ENCODE data around the gene CYP39A1.
"Not testable (repeated sequence)": the region's sequence is repeated elsewhere in the genome, so short reads cannot be mapped to it uniquely, and the experiment has no call there.

CYP39A1 gene

DNA sequence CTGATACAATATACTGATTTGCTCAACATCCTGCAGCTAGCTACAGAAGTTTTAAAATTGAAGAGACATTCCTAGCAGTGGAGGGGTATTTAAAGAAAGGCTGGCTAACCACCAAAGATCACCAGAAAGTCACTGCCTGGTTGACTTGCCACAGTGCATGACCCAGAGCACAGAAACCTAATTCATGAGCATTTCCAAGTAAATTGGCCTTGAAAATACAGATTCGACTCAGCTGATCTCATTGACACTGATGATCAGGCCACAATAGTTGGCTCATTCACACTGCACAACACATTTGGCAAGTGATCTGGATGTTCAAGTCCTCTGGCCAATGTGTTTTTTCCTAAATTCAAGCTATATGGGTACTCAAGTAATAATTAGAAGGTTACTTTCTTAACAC lies 21.8 kb upstream of the CYP39A1 start:
- Histone ChIP-seq H3K36me3 (ENCODE audit: control insufficient read depth, insufficient read depth, low read length) (no peaks in the 10 kb centered on the region), H3K27me3 (ENCODE audit: control insufficient read depth, insufficient read depth, low read length) (no peaks in the 10 kb centered on the region), H3K9me3 (ENCODE audit: control insufficient read depth, low read length) (no peaks in the 10 kb centered on the region), H3K4me1 (ENCODE audit: control insufficient read depth, insufficient read depth, low read length) (no peaks in the 10 kb centered on the region), H3K9ac (ENCODE audit: low read length) (no peak overlapping the region), H3K4me3 (ENCODE audit: low read length) (no peak overlapping the region)

DNA sequence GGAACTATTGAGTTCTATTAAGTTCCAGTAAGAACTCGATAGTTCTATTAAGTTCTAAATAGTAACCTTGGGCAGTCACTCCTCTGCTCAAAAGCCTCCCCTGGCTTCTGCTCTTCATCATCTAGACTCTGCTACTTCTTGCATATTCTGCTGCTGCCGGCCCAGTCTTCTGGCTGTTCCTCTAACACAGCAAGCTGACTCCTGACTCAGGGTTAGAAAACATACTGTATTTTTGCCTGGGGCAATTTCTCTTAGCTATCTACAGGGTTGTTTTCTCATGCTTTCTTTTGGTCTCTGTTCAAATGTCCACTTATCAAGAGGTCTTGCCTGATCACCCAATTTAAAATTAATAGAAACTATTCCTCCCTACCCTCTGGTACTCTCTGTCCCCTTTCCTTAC lies 14.8 kb upstream of the CYP39A1 start:
- no peaks in the 10 kb centered on the region for H3K9me3 ChIP-seq (ENCODE audit: control insufficient read depth, low read length)
- no peak overlapping the region for H3K9ac ChIP-seq (ENCODE audit: low read length)
- no peaks in the 10 kb centered on the region for H3K27me3 ChIP-seq (ENCODE audit: control insufficient read depth, insufficient read depth, low read length)
- H3K36me3 ChIP-seq (ENCODE audit: control insufficient read depth, insufficient read depth, low read length): no peaks in the 10 kb centered on the region
- no peaks in the 10 kb centered on the region for H3K4me1 ChIP-seq (ENCODE audit: control insufficient read depth, insufficient read depth, low read length)
- H3K4me3 ChIP-seq (ENCODE audit: low read length): no peak overlapping the region

DNA sequence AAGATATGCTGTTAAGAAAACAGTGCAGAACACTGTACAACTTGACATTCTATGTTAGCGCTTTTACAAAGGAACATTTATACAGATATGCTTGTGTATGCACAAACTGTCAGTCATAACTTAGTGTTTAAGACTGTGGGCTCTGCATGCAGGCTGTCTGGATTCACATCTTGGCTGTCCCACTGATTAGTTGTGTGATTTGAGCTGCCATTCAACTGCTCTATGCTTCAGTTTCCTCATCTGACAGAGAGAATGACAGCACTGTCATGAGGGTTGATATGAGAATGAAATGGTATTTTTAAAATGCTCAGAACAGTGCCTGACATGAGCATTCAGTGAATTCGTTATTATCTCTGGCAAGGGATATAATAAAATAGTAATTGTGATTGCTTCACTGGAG lies 8.9 kb upstream of the CYP39A1 start:
- Histone ChIP-seq H3K4me1 (ENCODE audit: control insufficient read depth, insufficient read depth, low read length) (no peaks in the 10 kb centered on the region), H3K36me3 (ENCODE audit: control insufficient read depth, insufficient read depth, low read length) (no peaks in the 10 kb centered on the region), H3K9ac (ENCODE audit: low read length) (no peak overlapping the region), H3K9me3 (ENCODE audit: control insufficient read depth, low read length) (no peaks in the 10 kb centered on the region), H3K27me3 (ENCODE audit: control insufficient read depth, insufficient read depth, low read length) (no peaks in the 10 kb centered on the region), H3K4me3 (ENCODE audit: low read length) (no peak overlapping the region)

DNA sequence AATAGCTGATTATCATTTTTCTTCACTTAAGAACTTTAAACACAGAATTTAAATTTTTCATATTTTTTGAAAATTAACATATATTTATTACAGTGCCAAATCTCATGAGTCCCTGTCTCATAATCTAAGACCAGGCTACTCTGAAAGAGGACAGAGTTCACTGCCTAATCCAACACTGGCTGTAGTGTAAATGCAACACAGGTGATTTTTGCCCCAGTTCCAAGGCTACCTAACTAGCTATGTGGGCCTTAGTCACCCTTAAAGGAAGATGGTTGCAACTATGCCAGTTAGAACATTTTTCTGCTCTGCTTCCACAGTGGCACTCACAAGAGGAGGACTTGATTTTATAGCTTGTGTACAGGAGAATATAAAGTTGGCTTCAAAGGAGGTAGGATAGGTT lies 5.0 kb upstream of the CYP39A1 start:
- Histone ChIP-seq H3K4me1 (ENCODE audit: control insufficient read depth, insufficient read depth, low read length) (peaks cover 4% of the 10 kb centered on the region), H3K9ac (ENCODE audit: low read length) (no peak overlapping the region), H3K4me3 (ENCODE audit: low read length) (no peak overlapping the region), H3K27me3 (ENCODE audit: control insufficient read depth, insufficient read depth, low read length) (peaks cover 7% of the 10 kb centered on the region), H3K36me3 (ENCODE audit: control insufficient read depth, insufficient read depth, low read length) (no peaks in the 10 kb centered on the region), H3K9me3 (ENCODE audit: control insufficient read depth, low read length) (no peaks in the 10 kb centered on the region)

DNA sequence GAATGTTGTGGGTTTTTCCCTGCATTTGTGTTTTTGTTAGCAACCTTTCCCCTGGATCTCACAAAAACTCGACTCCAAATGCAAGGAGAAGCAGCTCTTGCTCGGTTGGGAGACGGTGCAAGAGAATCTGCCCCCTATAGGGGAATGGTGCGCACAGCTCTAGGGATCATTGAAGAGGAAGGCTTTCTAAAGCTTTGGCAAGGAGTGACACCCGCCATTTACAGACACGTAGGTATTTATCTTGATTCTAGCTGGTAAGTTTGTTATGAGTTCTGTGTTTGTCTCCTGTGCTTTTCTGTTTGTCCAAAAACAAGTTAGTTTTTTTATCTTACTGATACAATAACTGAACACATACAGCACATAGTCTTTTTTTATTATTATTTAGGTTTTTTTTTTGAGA lies 3.2 kb upstream of the CYP39A1 start:
- Histone ChIP-seq H3K4me3 (ENCODE audit: low read length) (no peak overlapping the region), H3K9me3 (ENCODE audit: control insufficient read depth, low read length) (no peaks in the 10 kb centered on the region), H3K9ac (ENCODE audit: low read length) (no peak overlapping the region), H3K4me1 (ENCODE audit: control insufficient read depth, insufficient read depth, low read length) (peaks cover 4% of the 10 kb centered on the region), H3K27me3 (ENCODE audit: control insufficient read depth, insufficient read depth, low read length) (peaks cover 7% of the 10 kb centered on the region), H3K36me3 (ENCODE audit: control insufficient read depth, insufficient read depth, low read length) (no peaks in the 10 kb centered on the region)

DNA sequence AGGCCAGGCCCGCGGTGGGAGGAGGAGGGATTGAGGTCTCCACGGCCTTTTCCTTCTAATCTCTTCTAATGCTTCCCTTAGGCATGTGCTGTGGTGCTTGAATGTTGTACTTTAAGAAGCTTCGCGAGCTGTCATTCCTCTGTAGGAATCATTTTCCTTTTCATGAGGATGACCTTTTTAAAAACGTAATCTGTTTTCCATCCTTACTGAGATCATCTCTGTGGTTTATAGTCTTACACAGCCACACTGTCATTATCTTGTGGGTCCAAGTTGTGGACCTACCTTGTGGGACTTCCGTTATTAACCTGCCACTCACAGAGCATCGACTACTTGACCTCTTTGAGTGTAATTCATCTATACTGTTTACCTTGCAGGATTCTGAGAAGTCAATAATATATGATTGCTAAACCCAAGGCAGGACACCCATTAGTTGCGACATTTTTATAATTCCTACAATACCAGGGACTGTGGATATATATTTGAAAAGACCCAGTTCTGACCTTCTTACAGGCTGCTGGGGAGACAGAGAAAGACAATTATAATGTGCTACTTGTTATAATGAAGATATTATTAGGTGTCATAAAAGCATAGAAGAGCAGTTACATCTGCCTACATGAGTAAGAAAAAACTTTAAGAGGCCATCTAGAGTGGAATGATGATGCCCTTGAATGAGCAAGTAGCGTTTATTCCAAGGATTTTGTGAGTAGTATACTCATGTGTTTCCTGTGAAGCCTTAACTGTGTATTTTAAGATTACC lies 999 bp upstream of the CYP39A1 start:
- peak overlapping the region; percentile 81 for H3K4me3 ChIP-seq (ENCODE audit: low read length)
- H3K36me3 ChIP-seq (ENCODE audit: control insufficient read depth, insufficient read depth, low read length): no peaks in the 10 kb centered on the region
- peaks cover 4% of the 10 kb centered on the region for H3K4me1 ChIP-seq (ENCODE audit: control insufficient read depth, insufficient read depth, low read length)
- no peaks in the 10 kb centered on the region for H3K9me3 ChIP-seq (ENCODE audit: control insufficient read depth, low read length)
- peak overlapping the region; percentile 66 for H3K9ac ChIP-seq (ENCODE audit: low read length)
- H3K27me3 ChIP-seq (ENCODE audit: control insufficient read depth, insufficient read depth, low read length): peaks cover 7% of the 10 kb centered on the region

DNA sequence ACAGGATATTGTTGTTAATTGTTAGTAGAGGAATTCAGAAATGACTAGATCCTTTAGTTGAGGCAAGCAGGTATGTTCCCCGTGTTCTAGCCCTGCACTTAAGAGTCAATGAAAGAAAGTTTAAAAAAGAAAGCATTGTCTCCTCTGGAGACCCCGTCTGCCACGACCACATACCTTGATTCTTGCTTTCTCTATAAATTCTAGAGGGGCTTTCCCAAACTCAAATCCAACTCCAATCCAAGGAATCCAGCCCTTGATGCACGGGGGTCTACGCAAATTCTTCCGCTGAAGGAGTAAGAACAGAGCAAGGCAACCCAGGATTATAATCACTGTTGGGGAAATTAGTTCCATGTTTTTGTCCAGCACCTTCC lies 401 bp downstream of the CYP39A1 start:
- H3K36me3 ChIP-seq (ENCODE audit: control insufficient read depth, insufficient read depth, low read length): no peaks in the 10 kb centered on the region
- H3K4me1 ChIP-seq (ENCODE audit: control insufficient read depth, insufficient read depth, low read length): peaks cover 4% of the 10 kb centered on the region
- H3K9me3 ChIP-seq (ENCODE audit: control insufficient read depth, low read length): no peaks in the 10 kb centered on the region
- peak overlapping the region; percentile 81 for H3K4me3 ChIP-seq (ENCODE audit: low read length)
- H3K27me3 ChIP-seq (ENCODE audit: control insufficient read depth, insufficient read depth, low read length): peaks cover 7% of the 10 kb centered on the region
- peak overlapping the region; percentile 66 for H3K9ac ChIP-seq (ENCODE audit: low read length)

DNA sequence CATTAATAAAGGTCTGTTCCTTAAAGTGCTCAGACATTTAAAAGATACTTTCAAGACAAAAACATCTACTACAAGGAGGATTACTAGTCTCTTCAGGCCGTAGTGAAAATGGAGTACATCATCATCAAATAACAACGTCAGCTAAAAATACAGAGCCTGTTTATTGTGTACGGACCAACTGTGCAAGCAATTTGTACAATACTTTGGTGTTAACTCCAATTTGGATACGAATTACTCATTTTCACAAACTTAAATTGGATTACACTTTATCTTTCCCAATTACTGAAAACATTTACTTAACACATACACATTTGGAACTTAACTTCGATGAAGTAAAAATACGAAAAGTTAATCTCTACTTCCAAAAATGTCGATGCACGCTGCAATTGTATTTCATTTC lies 802 bp downstream of the CYP39A1 start:
- Histone ChIP-seq H3K36me3 (ENCODE audit: control insufficient read depth, insufficient read depth, low read length) (no peaks in the 10 kb centered on the region), H3K27me3 (ENCODE audit: control insufficient read depth, insufficient read depth, low read length) (peaks cover 7% of the 10 kb centered on the region), H3K4me3 (ENCODE audit: low read length) (peak overlapping the region; percentile 81), H3K9me3 (ENCODE audit: control insufficient read depth, low read length) (no peaks in the 10 kb centered on the region), H3K9ac (ENCODE audit: low read length) (peak overlapping the region; percentile 66), H3K4me1 (ENCODE audit: control insufficient read depth, insufficient read depth, low read length) (peaks cover 4% of the 10 kb centered on the region)

DNA sequence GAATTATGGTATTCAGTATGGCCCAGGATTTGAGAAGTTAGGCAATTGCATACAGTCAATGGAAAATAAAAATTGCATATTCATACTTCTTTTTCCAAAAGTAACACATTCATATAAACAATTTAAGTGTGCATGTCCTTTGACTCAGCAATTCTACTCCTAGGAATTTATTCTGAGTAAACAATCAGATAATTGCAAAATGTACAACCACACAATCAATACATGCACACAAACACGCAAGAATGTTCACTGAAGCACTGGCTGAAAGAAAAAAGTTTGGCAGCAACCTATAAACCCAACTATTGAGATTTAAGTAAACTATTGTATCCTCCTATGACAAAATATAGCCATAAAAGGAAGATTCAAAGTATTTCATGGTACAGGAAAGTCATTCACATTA lies 1.6 kb downstream of the CYP39A1 start:
- Histone ChIP-seq H3K4me3 (ENCODE audit: low read length) (no peak overlapping the region), H3K36me3 (ENCODE audit: control insufficient read depth, insufficient read depth, low read length) (no peaks in the 10 kb centered on the region)

DNA sequence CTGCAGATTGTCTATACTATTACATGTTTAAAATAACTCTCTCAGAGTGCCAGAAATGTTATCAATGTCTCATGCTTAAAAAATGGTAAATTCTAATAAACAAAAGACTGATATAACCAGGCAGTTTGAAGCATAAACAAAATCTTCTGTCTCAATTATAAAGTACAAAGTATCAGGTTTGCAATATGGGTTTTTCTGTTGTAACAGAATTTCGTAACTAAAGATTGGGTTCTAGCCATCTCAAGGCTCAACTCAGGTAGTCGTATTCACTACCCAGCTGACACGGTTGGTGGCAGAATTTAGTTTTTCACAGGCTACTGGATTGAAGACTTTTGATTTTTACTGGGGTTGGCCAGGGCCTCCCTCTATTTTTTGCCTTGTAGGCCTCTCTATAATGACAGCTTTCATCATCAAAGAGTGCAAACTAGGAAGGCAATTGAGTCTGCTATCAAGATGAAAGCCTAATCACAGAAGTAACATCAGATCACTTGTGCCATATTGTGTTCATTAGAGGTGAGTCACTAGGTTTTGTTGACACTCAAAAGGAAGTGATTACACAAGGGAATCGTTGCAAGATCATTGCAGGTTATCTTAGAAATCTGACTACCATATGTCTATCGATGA lies 3.6 kb downstream of the CYP39A1 start:
- Histone ChIP-seq H3K4me3 (ENCODE audit: low read length) (no peak overlapping the region), H3K9ac (ENCODE audit: low read length) (no peak overlapping the region), H3K4me1 (ENCODE audit: control insufficient read depth, insufficient read depth, low read length) (peaks cover 3% of the 10 kb centered on the region), H3K9me3 (ENCODE audit: control insufficient read depth, low read length) (no peaks in the 10 kb centered on the region), H3K27me3 (ENCODE audit: control insufficient read depth, insufficient read depth, low read length) (peaks cover 7% of the 10 kb centered on the region), H3K36me3 (ENCODE audit: control insufficient read depth, insufficient read depth, low read length) (no peaks in the 10 kb centered on the region)

More for the DNA sequence above, 1.6 kb downstream of the CYP39A1 start:
- H3K9me3 ChIP-seq (ENCODE audit: control insufficient read depth, low read length): no peaks in the 10 kb centered on the region
- peaks cover 4% of the 10 kb centered on the region for H3K4me1 ChIP-seq (ENCODE audit: control insufficient read depth, insufficient read depth, low read length)
- H3K27me3 ChIP-seq (ENCODE audit: control insufficient read depth, insufficient read depth, low read length): peaks cover 7% of the 10 kb centered on the region
- no peak overlapping the region for H3K9ac ChIP-seq (ENCODE audit: low read length)

DNA sequence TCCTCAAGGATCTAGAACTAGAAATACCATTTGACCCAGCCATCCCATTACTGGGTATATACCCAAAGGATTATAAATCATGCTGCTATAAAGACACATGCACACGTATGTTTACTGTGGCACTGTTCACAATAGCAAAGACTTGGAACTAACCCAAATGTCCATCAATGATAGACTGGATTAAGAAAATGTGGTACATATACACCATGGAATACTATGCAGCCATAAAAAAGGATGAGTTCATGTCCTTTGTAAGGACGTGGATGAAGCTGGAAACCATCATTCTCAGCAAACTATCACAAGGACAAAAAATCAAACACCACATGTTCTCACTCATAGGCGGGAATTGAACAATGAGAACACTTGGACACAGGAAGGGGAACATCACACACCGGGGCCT lies 4.5 kb downstream of the CYP39A1 start:
- not testable (repeated sequence) for H3K9ac ChIP-seq (ENCODE audit: low read length); H3K27me3 ChIP-seq (ENCODE audit: control insufficient read depth, insufficient read depth, low read length); H3K4me1 ChIP-seq (ENCODE audit: control insufficient read depth, insufficient read depth, low read length); H3K4me3 ChIP-seq (ENCODE audit: low read length); H3K9me3 ChIP-seq (ENCODE audit: control insufficient read depth, low read length); H3K36me3 ChIP-seq (ENCODE audit: control insufficient read depth, insufficient read depth, low read length)

DNA sequence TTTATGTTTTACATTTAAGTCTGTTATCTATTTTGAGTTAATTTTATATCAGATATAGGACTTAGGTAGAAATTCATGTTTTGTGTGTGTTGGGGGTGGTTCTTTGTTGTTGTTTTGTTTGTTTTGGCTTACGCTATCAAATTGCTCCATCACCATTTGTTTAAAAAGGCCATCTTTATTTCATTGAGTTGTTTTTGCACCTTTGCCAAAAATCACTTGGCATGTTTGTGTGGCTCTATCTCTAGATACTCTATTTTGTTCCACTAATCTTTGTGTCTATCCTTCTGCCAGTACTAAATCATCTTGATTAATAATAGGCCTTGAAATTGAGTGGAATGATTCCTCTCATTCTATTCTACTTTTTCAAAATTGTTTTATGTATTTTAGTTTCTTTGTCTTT lies 7.4 kb downstream of the CYP39A1 start:
- Histone ChIP-seq H3K36me3 (ENCODE audit: control insufficient read depth, insufficient read depth, low read length) (no peaks in the 10 kb centered on the region), H3K9me3 (ENCODE audit: control insufficient read depth, low read length) (no peaks in the 10 kb centered on the region), H3K4me3 (ENCODE audit: low read length) (no peak overlapping the region), H3K27me3 (ENCODE audit: control insufficient read depth, insufficient read depth, low read length) (no peaks in the 10 kb centered on the region), H3K9ac (ENCODE audit: low read length) (no peak overlapping the region), H3K4me1 (ENCODE audit: control insufficient read depth, insufficient read depth, low read length) (no peaks in the 10 kb centered on the region)

All from mucosa of stomach (tissue), 1 donor.